Activated T-cell treated with anti-CD3 and anti-CD28 coated beads, Interleukin-2, amount 50 U/mL, for 24 hours (primary cell): Measurements from ENCODE around the gene RUNX1.

Source experiments
- DNase-seq: peaks from one replicate; pipeline ENCODE4 v3.0.0-alpha.2; 2020
- H3K27ac Mint-ChIP-seq: 2 replicates; pipeline ENCODE4 v1.8.0; 2020; ENCODE audit warnings: mild to moderate bottlenecking, mixed read lengths
- H3K27me3 Mint-ChIP-seq: 2 replicates; pipeline ENCODE4 v1.8.0; 2020; ENCODE audit warnings: mixed read lengths
- H3K36me3 Mint-ChIP-seq: 2 replicates; pipeline ENCODE4 v1.8.0; 2020; ENCODE audit warnings: low read depth, mixed read lengths
- H3K4me1 Mint-ChIP-seq: 2 replicates; pipeline ENCODE4 v1.8.0; 2020; ENCODE audit warnings: low read depth, mixed read lengths
- H3K4me3 Mint-ChIP-seq: 2 replicates; pipeline ENCODE4 v1.8.0; 2020; ENCODE audit warnings: mild to moderate bottlenecking, moderate library complexity, mixed read lengths
- H3K9me3 Mint-ChIP-seq: 2 replicates; pipeline ENCODE4 v1.8.0; 2020; ENCODE audit warnings: mixed read lengths

The RUNX1 gene

DNA sequence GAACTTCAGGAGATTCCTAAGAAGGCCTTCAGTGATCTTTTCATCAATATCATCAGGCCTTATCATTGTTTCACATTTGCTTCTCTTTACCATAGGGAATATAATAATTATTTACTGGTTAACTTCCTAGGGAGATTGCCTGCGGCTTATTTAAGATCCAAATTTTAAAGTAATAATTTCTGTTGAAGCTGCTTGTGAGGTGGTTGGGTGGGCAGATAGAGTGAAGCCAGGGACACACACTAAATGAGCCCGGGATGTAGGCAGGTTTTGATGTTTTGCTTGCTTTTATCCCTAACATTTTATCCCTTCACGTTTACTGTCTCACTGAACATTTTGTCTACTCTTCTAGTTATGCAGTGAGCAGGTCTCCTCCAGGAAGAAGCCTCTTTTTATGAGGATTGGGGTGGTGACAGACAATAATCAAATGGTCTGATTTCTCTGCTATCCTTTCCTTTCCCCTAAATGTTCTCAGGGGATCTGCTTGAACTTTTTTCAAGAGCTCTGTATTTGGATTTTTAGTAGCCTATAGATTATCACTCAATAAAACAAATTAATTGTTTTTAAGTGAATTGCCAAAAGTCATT is 164.7 kb downstream of the RUNX1 start:
- no peak for DNase-seq
- peaks cover 61% of the 10 kb centered on the region for H3K4me1 Mint-ChIP-seq
- H3K36me3 Mint-ChIP-seq: peaks cover 86% of the 10 kb centered on the region
- H3K9me3 Mint-ChIP-seq: no peaks in the 10 kb centered on the region
- H3K27ac Mint-ChIP-seq: no peak overlapping the region
- peak overlapping the region; percentile 87 for H3K4me3 Mint-ChIP-seq
- H3K27me3 Mint-ChIP-seq: no peaks in the 10 kb centered on the region

DNA sequence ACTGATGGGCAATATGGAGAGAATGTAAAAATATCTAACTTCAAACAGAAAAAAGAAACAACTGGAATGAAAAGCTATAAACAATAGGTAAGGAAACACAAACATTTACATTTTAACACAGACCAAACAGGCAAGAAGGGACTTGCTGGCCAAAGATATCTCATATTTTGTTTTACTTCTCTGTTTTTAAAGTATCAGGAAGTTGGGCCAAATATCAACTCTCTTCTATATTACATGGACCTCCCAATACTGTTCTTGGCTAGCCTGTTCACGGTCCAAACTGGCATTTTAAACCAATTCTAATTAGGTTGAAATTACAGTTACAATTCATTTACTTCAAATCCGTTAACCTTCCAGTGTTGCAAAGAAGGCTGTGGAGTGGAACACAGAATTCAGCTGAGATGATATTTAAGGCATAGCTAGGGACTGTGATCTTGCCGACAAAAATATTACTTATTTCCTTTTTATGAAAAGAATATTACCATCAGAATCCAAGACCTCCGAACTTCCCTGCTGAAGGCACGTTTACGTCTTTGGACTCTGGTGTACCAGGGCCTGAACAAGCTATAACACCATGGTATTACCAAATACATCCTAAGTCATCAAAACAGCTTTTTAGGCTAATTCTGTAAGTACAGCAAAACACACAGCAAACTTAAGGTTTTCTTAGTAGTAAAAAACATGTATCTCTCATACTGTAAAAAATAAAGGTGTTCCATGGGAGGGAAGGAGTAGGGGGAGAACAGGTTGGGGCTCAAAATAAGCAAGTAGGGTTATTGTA is 165.4 kb downstream of the RUNX1 start:
- no peak for DNase-seq
- Mint-ChIP-seq H3K27ac (peak overlapping the region; percentile 79), H3K9me3 (no peaks in the 10 kb centered on the region), H3K27me3 (no peaks in the 10 kb centered on the region), H3K4me3 (peak overlapping the region; percentile 87), H3K36me3 (peaks cover 90% of the 10 kb centered on the region), H3K4me1 (peaks cover 65% of the 10 kb centered on the region)

DNA sequence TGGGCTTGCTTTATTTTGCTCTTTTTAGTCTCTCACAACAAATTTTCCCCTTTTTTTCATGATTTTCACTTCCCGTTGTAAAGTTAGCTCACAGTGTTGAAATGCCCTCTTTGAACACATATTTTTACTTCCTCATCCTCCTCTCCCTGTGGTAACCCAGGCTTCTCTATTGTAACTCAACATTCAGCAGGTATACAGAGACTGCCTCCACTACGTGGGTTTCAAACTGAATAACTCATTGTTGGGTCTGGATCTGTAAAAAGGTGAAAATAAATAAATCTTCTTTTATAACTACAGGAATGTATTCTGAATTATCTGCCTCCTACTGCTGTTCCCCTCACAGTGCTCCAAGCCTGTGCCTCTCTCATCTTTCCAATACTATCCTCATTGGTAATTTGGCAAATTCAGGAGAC is 166.4 kb downstream of the RUNX1 start:
- Mint-ChIP-seq H3K4me3 (peak overlapping the region; percentile 87), H3K27ac (peak overlapping the region; percentile 79), H3K9me3 (no peaks in the 10 kb centered on the region), H3K36me3 (peaks cover 93% of the 10 kb centered on the region), H3K4me1 (peaks cover 66% of the 10 kb centered on the region), H3K27me3 (no peaks in the 10 kb centered on the region)
- DNase-seq: no peak

DNA sequence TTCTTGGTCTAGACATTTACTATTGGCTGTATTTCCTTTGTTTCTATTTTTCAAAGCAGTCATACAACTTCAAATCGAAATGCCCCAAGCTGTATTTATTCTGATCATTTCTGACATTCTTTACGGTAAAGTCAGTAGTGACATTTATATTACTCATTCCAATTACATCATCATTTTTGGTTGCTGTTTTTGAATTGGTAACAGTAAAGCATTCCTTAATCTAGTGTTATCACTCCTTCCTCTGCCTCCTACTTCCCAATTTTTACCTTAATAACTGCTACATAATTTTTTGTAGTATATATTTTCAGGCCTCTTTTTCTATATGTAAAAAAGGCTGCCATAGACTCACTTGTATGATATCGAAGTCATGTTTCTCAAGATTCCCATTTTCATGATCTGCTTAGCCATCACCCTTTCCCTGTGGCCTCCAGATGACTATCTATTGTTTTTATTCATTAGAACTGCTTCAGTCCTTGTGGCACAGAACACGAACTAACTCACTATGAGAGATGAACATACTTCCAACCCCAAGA is 167.2 kb downstream of the RUNX1 start:
- DNase-seq: no peak
- Mint-ChIP-seq H3K27me3 (no peaks in the 10 kb centered on the region), H3K4me1 (peaks cover 68% of the 10 kb centered on the region), H3K27ac (peak overlapping the region; percentile 89), H3K4me3 (peak overlapping the region; percentile 87), H3K9me3 (no peaks in the 10 kb centered on the region), H3K36me3 (peaks cover 95% of the 10 kb centered on the region)

DNA sequence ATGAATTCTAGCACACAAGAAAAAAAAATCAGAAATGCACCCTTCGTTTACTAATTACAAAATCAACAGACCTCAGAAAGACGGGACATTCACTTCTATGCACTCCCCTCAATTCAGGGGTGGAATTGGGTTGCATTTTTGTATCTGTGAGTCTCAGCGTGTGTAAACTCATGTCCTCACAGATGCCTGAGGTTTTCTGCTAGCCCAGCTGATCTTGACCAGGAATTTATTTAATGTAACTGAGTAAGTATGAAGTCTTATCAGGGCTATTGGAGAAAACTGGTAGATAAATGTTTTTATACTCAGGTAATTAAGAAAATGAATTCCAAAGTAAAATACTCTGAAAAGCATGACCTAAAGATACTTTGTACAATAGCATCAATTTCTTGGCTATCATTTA is 167.7 kb downstream of the RUNX1 start:
- peaks cover 68% of the 10 kb centered on the region for H3K4me1 Mint-ChIP-seq

DNA sequence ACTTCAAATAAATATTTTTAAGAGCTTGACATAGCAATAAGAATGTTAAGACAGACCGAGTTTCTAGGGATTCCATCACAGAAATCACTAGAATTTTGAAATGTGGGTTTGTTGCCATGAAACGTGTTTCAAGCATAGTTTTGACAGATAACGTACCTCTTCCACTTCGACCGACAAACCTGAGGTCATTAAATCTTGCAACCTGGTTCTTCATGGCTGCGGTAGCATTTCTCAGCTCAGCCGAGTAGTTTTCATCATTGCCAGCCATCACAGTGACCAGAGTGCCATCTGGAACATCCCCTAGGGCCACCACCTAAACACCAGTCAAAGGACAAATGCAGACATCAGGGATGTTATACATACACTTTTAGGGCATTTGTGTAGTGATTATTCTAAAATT is 168.7 kb downstream of the RUNX1 start:
- Mint-ChIP-seq H3K36me3 (peaks cover 95% of the 10 kb centered on the region), H3K4me1 (peaks cover 76% of the 10 kb centered on the region), H3K4me3 (no peak overlapping the region), H3K9me3 (no peaks in the 10 kb centered on the region), H3K27me3 (no peaks in the 10 kb centered on the region), H3K27ac (no peak overlapping the region)
- DNase-seq: no peak

More for the DNA sequence above, 167.7 kb downstream of the RUNX1 start:
- Mint-ChIP-seq H3K9me3 (no peaks in the 10 kb centered on the region), H3K27me3 (no peaks in the 10 kb centered on the region), H3K4me3 (peak overlapping the region; percentile 87), H3K36me3 (peaks cover 95% of the 10 kb centered on the region), H3K27ac (peak overlapping the region; percentile 51)
- no peak for DNase-seq

DNA sequence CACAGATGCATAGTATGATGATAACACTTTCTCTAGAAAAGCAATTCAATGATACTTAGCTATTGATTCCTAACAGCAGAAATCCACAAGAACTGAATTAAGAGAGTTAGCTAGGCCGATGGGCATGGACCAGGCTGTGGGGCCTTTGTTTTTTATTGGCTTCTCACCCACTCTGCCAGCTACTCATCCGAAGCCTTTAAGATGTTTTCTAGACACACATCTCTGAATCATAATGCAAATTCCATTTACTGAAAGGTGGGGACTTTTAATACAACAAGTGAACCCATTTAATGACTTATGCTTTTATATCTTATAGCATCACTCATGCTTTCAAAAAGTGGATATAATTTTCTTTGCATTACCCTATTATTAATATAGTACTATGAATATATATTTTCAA is 170.2 kb downstream of the RUNX1 start:
- peak overlapping the region; percentile 8 for H3K27ac Mint-ChIP-seq
- H3K36me3 Mint-ChIP-seq: peaks cover 95% of the 10 kb centered on the region
- no peak for DNase-seq
- no peak overlapping the region for H3K4me3 Mint-ChIP-seq
- H3K9me3 Mint-ChIP-seq: no peaks in the 10 kb centered on the region
- H3K4me1 Mint-ChIP-seq: peaks cover 76% of the 10 kb centered on the region
- H3K27me3 Mint-ChIP-seq: no peaks in the 10 kb centered on the region

DNA sequence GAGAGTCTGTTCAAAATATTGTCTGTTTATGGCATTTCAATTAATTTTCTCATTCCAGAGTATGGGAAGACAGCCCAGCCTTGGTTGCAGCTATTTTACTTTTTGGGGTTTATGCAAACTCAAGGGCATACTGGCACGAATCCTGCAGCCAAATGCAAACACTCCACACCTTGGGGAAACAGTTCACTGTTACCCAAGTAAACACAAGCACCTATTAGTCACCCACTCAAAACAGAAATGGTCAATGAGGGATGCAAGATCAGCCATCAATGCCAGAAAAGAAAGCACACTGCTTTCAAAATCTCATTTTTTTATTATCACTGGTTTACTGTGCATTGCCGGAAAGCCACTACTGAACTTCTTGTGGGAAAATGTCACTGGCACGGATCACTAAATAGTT is 170.6 kb downstream of the RUNX1 start:
- Mint-ChIP-seq H3K4me3 (no peak overlapping the region), H3K36me3 (peaks cover 95% of the 10 kb centered on the region), H3K27ac (peak overlapping the region; percentile 8), H3K9me3 (no peaks in the 10 kb centered on the region), H3K27me3 (no peaks in the 10 kb centered on the region), H3K4me1 (peaks cover 75% of the 10 kb centered on the region)
- DNase-seq: no peak

DNA sequence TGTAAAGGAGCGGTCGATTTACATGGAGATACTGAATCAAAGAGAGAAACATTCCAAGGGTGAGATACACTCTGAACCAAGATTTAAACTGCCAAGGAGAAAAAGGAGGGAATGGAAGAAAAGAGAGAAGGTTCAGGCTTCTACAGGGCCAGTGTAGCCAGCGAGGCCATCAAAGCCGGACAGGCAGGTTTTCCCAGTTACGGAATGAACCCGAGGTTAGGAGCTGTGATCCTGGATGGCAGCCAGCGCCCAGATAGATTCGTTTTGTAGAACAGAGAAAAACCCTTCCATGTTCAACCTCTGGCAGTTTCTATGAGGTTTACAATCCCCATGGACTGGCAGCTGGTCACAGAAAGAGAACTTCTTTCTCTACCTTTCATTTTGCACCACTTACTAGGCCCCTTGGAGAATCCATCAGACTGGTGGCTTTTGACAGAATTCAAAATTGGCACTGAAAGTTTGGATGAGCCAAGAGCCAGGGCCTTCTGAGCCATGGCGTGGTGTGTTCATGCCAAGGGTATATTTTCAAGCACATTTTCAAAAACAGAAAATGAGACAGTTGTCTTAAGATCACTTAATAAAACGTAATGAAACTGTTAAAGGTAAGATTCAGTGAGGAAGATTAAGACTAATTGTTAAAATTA is 171.5 kb downstream of the RUNX1 start:
- Mint-ChIP-seq H3K4me1 (peaks cover 69% of the 10 kb centered on the region), H3K4me3 (no peak overlapping the region), H3K27ac (peak overlapping the region; percentile 4), H3K36me3 (peaks cover 95% of the 10 kb centered on the region), H3K9me3 (no peaks in the 10 kb centered on the region), H3K27me3 (no peaks in the 10 kb centered on the region)
- no peak for DNase-seq

DNA sequence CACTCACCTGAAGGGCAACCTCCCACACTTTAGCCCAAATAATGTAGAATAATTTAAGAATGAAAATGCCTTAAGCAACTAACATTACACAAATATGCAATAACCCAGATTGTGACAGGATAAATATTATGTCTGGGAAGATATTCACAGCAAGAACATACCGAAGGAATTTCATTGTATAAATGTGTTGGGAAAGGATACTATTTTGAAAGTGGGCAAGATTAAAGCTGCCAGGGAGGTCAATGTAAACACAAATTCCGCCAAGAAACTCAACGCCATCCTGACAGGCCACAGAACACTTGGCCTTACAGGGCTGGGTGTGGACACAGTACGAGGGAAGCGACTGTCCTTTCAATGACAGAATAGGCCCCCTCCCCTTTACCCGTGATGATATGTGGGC is 173.3 kb downstream of the RUNX1 start:
- H3K4me1 Mint-ChIP-seq: peaks cover 53% of the 10 kb centered on the region
- peaks cover 96% of the 10 kb centered on the region for H3K36me3 Mint-ChIP-seq
- H3K27ac Mint-ChIP-seq: peak overlapping the region; percentile 28
- DNase-seq: no peak
- no peaks in the 10 kb centered on the region for H3K27me3 Mint-ChIP-seq
- H3K9me3 Mint-ChIP-seq: no peaks in the 10 kb centered on the region
- no peak overlapping the region for H3K4me3 Mint-ChIP-seq

DNA sequence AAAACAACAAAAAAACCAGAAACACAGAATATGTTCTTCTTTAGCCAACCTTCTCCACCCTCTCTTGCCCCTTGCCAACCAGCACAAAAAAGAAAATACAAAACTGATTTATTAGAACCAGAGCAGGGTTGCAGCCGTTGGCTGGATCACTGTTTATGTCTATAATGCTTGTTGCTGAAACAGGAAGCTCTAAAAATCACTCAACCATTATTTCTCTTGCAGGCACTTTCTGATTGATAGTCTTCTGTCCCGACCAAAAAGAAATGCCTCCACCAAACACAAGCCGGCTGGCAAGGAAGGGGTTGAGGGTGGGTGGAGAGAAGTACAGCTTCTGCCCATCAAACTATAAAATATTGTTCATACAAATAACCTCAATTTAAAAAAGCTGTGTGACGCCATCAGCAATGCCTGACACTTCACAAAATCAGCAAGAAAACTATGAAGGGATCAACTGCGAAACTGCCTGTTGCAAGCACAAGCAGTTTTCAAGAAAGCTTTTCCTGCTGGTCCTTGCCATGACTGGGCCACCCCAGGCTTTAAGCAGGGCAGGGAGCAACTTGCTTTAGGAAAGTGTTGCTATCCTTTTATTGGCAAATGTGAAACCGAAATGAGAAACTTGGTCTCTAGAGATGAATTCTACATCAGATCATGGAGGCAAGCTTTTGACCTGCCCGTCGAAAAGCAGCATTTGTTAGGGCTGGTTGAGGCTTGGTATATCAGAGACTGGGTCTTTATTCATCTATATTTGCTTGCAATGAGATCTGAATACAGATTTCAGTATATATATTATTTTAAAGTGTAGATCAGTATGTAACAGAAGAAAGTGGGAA is 174.2 kb downstream of the RUNX1 start:
- Mint-ChIP-seq H3K27ac (peak overlapping the region; percentile 62), H3K36me3 (peaks cover 97% of the 10 kb centered on the region)

DNA sequence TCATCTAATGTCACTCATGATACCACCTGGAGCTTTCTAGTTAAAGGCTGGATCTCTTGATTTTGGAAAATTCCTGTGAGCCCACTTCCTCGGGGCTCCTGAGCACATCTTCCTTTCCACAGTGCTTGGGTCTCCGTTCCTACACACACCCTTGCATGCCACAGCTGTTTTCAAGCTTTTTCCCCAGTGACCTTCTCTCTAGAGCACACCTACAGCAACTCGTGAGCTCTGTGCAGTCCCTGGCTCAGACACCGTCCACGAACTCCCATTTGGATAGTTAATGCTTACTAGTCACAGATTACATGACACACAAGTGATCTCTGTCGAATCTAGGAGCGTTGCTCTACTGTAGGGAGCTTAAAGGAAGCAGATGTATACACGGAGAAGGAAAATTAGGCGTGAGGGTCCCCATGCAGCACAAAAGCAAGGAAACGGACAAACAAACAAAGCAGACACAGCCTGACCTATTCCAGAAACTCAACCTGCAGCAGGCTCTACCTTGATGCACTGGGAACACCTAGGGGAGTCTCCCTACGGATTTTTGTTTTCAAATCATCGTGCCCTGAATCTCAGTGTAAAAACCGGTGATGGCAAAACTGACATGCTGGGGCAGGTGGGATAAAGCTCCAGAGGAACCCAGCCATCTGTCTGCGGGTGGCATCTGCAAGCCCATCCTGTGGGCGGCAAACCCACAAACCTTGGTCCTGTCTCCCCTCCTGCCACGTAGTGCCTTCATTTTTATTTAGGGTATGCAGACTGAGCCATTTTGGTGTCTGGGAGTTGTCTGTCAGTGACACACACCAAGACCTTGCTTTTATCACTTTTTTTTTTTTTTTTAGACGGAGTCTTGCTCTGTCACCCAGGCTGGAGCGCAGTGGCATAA is 177.8 kb downstream of the RUNX1 start:
- no peak overlapping the region for H3K27ac Mint-ChIP-seq
- peaks cover 58% of the 10 kb centered on the region for H3K4me1 Mint-ChIP-seq
- no peaks in the 10 kb centered on the region for H3K27me3 Mint-ChIP-seq
- no peaks in the 10 kb centered on the region for H3K9me3 Mint-ChIP-seq
- H3K4me3 Mint-ChIP-seq: no peak overlapping the region
- H3K36me3 Mint-ChIP-seq: peaks cover 96% of the 10 kb centered on the region
- DNase-seq: no peak

More for the DNA sequence above, 174.2 kb downstream of the RUNX1 start:
- Mint-ChIP-seq H3K9me3 (no peaks in the 10 kb centered on the region), H3K27me3 (no peaks in the 10 kb centered on the region), H3K4me3 (no peak overlapping the region), H3K4me1 (peaks cover 47% of the 10 kb centered on the region)
- DNase-seq: no peak

DNA sequence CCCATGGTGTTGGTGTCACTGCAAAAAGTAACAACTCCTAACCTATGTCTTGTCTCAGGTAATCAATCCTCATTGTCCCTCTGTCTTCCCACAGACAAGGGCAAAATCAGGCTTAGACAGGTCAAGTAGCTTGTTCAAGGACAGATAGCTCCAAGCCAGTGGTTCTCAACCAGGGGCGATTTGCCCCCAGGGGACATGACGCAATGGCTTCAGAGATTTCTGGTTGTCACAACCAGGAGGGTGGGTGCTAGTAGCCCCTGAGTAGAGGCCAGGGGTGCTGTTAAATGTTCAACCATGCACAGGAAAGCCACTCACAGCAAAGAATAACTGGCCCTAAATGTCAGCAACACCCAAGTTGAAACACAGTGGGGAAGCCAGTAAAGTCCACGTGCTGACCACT is 178.9 kb downstream of the RUNX1 start:
- no peak for DNase-seq
- Mint-ChIP-seq H3K4me3 (no peak overlapping the region), H3K27ac (no peak overlapping the region), H3K4me1 (peaks cover 59% of the 10 kb centered on the region), H3K36me3 (peaks cover 96% of the 10 kb centered on the region), H3K27me3 (no peaks in the 10 kb centered on the region), H3K9me3 (no peaks in the 10 kb centered on the region)
